ENCODE results near the gene CABP2.
"Not testable (repeated sequence)": the region's sequence is repeated elsewhere in the genome, so short reads cannot be mapped to it uniquely, and the experiment has no call there.

The CABP2 gene

DNA sequence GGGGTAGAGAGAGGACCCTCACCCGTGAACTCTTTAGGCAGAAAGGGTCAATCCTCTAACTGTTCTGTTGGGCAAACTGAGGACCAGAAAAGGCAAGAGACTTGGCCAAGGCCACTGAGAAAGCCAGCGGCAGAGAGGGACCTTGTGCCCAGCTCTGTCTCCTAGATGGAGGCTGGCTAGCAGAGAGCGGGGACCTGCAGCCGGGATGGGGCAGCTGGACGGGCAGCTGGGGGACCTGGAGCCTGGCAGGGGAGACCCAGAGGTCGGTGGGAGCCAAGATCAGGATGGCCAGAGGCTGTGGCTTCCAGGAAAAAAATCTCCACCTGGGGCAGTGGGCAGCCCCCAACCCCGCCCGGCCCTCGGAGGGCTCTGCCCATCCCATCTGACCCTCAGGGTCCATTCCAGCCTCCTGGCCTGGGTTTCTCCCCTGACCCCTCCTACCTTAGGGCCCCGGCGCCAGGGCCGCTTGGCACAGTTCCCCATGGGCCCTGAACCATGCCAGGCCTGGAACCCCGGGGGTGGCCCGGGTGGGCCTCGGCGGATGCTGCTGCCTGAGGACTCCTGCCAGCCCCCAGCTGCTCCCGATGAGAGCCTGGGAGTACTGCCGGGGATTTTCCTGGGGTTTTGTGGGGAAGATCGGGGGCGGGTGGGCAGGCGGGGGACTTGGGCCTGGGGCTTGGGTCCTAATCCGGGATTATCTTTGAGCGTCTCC is at the start of gene CABP2:
Gene CABP2, minus strand, starts transcription at position 603 of the 712 bp plus-strand sequence. Its CDS starts 120 bp downstream, at position 483.
- no peak for DNase-seq (ENCODE audit: low read depth in 2 of 2)

DNA sequence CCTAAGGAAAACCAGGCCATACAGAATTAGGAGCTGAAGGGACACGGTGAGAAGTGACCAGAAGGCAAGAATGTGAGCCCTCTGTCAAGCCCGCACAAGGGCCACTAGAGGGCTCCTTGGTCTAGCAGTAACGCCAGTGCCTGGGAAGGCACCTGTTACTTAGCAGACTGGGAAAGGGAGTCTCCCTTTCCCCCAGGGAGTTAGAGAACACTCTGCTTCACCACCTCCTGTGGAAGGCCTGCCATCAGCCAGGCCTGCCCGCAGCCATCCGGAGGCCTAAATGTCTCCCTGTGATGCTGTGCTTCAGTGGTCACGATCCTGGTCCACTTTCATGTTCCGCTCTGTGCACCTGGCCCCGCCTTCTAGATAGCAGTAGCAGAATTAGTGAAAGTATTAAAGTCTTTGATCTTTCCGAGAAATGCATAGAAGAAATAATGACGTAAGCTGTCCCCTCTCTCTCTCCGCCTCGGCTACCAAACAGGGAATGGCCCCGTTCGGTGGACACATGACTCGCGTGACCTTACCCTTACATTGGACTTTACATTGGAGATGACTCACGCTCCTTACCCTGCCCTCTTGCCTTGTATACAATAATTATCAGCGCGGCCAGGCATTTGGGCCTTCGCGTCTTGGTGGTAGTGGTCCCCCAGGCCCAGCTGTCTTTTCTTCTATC is 49.6 kb upstream of the CABP2 start:
- DNase-seq (ENCODE audit: low read depth in 2 of 2): no peak

DNA sequence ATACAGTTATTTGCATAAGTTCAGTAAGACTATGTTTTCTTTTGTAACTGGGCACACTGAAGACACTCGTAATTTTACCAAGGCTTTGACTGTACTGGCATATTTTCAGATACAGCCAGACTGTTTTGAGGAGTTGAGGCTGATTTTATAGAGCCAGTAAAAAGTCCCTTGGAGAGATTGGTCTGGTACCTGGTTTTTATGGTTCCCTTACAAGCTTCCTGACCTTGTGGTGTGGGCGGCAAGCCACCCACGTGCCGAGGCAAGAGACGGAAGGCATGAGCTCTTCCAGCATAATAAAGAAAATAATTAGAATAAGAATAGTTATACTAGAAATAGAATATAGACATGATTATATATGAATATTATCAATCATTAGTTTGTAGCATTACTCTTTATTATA is 49.1 kb upstream of the CABP2 start:
- no peak for DNase-seq (ENCODE audit: low read depth in 2 of 2)

DNA sequence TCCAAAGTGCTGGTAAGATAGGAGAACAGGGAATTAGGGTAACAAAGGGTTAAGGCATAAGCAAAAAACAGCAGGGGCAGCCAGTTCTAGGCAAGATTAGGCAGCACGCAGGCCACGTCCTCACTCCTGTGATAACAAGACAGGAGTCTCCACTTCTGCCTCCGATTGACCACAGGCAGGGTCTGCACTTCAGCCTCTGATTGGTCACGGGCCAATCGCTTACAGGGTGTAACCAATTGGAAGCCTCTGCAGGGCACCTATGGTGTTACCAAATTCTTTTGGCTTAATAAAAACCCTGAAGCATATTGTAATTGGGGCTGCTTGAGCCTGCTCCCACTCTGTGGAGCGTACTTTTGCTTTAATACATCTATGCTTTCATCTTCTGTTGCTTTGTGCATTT is 48.2 kb upstream of the CABP2 start:
- no peak for DNase-seq (ENCODE audit: low read depth in 2 of 2)

DNA sequence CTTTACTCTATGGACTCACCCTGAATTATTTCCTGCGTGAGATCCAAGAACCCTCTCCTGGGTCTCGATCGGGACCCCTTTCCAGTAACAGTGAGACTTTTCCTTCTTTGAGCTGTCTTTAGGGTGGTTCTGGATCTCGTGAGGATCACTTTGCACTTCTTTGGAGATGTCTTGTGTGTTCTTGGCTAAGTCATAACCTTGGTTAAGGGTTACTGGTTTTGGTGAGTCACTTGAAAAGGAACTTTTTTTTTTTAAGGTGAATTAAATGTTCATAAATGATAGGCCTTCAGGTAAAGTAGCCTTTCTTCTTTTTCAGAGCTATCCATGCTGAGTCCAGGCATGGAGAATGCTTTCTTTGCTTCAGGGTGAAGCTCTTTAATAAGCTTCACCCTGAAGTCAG is 41.0 kb upstream of the CABP2 start:
- DNase-seq (ENCODE audit: low read depth in 2 of 2): no peak

DNA sequence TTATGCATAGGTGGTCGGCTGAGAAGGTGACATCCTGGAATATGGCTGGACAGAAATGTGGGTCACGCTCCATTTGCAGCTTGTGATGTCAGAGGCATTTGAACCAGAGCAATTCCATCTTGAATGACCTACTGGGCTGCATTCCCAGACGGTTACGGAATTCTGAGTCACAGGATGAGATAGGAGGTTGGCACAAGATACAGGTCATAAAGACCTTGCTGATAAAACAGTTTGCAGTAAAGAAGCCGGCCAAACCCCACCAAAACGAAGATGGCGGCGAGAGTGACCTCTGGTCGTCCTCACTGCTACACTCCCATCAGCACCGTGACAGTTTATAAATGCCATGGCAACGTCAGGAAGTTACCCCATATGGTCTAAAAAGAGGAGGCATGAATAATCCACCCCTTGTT is 40.5 kb upstream of the CABP2 start:
- not testable (repeated sequence) for DNase-seq (ENCODE audit: low read depth in 2 of 2)

DNA sequence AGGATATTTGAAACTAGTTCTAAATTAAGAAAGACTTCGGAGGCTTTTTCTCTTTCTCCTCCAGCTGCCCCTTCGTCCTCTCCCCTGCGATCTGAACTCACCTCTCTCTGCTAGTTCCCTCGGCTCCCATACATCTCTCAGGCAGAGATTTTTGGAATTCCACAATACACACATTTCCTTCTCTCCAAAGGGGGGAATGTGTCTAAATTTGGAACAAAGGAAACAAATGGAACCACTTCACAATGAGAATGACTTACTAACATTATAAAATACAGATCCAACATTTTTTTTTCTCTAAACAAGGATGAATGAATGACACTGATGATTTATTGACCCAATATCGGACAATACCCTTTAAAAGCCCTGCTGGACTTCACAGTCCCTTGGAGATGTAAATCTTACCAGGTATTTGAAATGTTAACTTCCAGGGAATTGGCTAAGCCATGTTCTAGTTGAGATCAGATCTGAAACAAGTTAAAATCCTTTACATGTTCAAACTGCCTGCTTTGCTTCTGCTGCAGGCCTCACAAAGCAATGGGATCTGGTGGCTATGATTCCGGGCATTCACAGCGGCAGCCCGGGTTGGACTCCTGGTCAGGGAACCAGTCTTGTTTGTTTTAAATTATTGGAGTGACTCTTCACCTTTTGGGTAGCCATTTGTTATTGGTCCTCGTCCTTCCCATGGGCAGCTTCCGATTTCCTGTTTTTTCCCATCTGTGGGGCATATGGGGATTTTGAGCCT is 39.9 kb upstream of the CABP2 start:
- no peak for DNase-seq (ENCODE audit: low read depth in 2 of 2)

DNA sequence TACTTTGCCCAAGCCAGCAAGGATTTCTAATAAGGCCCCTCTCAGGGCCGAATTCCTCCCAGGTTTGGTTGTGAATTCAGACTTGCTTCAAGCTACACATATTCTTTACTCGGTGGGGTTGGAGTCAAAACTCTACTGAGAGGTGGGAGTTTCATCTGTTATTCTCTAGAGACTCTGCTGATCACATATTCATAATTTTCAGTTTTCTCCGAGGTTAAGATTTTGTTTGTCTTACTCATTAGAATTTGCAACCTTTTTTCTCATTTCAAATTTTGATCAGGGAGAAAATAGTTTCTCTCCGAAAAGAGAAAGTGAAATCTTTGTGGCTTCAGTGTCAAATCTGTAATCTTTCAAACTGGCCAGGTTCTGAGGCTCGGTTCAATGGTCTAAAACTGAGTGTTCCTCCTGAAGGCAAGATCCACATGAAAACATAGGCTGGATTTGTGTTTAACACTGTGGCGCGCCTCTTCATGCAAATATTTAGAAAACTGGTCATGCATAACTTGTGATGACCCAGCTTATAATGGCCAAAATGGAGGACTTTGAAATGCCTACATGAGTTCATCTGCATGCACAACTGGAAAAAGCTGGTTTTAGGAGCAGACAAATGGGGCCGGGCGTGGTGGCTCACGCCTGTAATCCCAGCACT is 38.8 kb upstream of the CABP2 start:
- DNase-seq (ENCODE audit: low read depth in 2 of 2): no peak

DNA sequence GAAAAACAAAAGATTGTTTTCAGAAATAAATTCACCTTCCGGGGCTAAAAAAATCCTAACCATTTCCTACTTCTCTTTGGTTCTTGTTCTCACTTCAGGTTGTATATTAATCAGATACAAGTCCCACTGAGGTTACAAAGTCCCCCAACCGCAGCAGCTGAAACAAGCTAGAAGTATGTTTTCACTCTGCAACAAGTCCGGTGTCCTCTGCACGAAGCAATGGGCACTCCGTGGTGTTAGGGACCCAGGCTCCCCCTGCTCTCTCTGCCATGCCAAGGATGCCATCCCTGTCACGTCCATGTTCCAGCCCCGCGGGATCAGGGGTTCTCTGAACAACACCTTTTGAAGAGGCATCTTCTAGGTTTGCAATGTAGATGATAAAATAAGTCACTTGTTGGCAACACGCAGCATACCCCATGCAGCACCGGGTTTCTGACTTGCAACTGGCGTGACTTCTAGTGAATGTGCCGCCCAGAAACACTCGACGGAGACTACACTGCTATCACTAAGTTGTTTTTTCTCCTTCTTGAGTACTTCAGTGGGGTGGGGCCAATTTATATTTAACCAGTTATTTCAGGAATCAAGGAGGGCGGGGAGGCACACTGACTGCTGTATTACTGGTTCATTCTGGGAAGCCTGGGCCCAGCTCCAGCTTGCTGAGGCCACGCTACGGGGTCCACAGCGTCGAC is 35.0 kb upstream of the CABP2 start:
- DNase-seq (ENCODE audit: low read depth in 2 of 2): no peak

DNA sequence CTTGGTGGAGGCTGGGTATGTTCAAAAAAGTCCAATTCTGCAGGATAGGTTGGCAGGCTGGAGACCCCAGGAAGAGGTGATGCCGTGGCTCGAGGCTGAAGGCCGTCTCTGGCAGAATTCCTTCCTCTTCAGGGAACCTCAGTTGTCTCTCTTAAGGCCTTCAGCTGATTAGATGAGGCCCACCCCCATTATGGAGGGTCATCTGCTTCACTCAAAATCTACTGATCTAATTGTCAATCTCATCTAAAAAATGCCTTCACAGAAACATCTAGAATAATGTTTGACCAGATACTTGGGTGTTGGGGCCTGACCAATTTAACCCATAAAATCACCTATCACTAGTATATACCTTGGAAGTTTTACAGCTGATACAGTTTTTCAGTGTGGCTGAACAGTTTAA is 33.0 kb upstream of the CABP2 start:
- DNase-seq (ENCODE audit: low read depth in 2 of 2): no peak

DNA sequence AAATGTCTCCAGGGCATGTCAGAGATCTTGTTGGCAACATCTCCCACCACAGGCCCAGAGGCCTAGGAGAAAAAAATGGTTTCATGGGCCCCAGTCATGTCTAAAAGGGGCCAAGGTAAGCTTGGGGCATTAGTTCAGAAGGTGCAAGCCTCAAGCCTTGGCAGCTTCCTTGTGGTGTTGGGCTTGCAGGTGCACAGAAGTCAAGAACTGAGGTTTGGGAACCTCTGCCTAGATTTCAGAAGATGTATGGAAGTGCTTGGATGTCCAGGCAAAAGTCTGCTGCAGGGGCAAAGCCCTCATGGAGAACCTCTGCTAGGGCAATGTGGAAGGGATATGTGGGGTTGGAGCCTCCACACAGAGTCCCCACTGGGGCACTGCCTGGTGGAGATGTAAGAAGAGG is 28.5 kb upstream of the CABP2 start:
- not testable (repeated sequence) for DNase-seq (ENCODE audit: low read depth in 2 of 2)

DNA sequence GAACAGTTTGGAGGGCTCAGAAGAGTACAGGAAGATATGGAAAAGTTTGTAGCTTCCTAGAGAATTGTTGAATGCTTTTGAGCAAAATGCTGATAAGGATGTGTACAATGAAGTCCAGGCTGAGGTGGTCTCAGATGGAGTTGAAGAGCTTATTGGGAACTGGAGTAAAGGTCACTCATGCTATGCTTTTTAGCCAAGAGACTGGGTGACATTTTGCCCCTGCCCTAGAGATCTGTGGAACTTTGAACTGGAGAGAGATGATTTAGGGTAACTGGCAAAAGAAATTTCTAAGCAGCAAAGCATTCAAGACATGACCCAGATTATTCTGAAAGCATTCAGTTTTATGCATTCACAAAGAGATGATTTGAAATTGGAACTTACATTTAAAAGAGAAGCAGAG is 27.9 kb upstream of the CABP2 start:
- no peak for DNase-seq (ENCODE audit: low read depth in 2 of 2)

DNA sequence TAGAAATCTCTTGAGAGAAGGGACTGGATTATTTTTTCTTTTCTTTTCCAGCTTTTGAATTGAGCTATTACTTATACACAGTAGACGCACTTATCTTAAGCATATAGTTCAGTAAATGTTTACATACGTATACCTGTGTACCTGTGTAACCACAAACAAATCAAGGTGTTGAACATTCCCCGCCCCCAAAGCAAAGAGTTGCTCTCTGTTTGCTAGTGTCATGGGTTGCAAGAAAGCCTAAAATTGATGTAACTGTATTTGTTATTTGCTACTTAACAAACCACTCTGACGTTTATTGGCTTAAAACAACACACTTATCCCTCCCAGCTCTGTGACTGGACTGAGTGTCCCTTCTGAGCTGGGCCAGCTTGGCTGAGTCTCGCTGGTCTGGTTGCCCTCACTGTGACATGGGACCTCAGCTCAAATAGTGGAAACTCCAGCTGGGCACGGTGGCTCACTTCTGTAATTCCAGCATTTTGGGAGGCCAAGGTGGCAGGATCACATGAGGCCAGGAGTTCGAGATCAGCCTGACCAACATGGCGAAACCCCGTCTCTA is 25.4 kb upstream of the CABP2 start:
- no peak for DNase-seq (ENCODE audit: low read depth in 2 of 2)

DNA sequence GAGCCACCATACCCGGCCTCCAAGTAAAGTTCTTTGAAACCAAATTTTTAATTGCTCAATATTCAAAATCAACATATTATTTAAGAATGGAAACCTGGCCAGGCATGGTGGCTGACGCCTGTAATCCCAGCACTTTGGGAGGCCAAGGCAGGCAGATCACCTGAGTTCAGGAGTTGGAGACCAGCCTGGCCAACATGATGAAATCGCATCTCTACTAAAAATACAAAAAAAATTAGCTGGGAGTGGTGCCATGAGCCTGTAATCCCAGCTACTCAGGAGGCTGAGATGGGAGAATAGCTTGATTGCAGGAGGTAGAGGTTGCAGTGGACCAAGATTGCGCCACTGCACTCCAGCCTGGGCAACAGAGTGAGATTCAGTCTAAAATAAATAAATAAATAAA is 24.9 kb upstream of the CABP2 start:
- DNase-seq (ENCODE audit: low read depth in 2 of 2): not testable (repeated sequence)

DNA sequence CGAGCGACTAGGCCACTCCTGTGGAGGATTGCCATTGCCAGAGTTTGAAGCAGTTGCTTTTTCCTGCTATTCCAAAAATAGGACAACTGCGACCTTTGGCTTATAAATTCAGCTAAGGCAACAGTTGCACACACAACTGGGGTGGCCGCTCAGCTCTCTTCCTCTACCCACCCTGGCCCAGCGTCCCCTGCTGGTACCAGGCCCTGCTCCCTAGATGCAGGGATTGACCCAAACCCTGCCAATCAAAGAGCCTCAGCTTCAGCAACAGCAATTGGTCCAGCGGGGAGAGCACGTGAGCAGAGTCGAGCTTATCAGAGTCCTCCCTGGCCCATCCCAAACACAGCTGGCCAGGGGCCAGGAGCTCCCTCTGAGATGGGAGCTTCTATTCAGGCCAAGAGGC is 22.0 kb upstream of the CABP2 start:
- no peak for DNase-seq (ENCODE audit: low read depth in 2 of 2)

DNA sequence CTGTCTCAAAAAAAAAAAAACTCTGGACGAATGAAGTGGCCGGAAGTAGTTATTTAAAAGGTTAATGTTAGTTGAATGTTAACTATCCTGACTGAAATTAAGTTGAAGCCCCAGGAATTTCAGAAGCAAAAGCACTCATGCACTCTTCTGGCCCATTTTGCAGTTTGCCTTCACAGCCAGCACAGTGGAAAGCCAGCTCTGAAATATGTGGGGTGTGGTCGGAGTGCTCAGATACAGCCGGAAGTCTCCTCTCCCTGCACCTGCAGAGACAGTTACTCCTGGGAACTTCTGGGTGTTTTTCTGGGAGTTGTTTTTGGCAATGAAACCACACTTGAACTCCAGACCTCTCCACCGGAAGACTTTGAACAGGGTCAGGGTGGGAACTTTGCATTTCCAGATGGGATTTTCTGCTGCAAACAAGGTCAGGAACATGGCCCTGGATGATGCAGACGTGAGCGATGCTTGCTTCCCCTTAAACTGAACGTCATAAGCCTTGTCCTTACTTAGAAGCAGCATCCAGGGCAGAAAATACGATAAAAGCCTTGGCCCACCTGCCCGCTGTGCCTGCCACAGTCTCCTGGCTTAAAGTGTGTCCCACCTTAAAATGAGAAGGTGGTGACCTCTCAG is 21.5 kb upstream of the CABP2 start:
- DNase-seq (ENCODE audit: low read depth in 2 of 2): no peak

DNA sequence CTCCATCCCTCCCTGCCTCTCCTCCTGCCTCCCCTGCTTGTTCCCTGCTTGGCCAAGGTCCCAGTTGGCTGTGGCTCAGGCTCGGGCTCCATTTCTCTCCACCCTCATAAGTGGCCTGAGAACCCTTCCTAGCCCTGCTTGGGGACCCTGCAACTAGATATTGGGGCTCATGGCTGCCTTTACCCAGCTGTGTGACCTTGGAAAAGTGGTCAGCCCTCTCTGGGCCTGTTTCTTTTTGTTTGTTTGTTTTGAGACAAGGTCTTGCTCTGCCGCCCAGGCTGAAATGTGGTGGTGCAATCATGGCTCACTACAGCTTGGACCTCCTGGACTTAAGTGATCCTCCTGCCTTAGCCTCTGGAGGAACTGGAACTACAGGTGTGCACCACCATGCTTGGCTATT is 20.3 kb upstream of the CABP2 start:
- no peak for DNase-seq (ENCODE audit: low read depth in 2 of 2)

DNA sequence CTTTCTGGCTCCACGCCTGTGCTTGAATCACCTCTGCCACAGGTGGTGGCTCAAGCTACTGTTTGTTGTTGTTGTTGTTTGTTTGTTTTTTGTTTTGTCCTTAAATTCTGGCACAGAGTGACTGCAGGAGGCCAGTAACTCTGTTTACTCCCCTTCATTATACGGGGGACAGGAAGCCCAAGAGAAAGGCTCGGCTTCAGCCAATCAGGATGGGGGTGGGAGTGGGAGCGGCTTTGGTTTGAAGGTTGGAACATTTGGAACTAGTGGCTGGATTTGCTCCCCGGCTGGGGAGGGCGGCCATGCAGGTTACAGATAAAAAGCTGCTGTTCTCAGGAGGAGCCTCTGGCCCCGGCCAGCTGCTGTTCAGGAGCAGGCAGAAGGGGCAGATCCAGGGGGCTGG is 19.7 kb upstream of the CABP2 start:
- no peak for DNase-seq (ENCODE audit: low read depth in 2 of 2)

DNA sequence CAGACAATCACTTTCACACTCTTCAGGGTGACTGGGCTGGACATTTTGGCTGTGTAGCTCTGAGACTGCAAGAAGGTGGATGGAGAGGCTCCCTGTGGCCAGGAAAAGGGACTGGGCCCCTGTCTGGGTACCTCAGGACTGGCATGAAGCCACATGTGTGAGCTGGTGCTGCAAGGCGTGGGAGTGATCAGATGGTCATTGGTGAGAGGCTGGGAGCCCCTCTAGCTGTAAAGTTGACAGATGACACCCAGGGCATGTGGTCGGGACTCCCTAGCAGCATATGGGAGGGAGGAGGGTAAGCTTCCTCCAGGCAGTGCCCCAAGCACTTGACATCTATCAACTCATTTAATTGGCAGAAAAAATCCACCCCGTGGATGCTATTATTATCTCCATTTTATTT is 18.9 kb upstream of the CABP2 start:
- no peak for DNase-seq (ENCODE audit: low read depth in 2 of 2)

DNA sequence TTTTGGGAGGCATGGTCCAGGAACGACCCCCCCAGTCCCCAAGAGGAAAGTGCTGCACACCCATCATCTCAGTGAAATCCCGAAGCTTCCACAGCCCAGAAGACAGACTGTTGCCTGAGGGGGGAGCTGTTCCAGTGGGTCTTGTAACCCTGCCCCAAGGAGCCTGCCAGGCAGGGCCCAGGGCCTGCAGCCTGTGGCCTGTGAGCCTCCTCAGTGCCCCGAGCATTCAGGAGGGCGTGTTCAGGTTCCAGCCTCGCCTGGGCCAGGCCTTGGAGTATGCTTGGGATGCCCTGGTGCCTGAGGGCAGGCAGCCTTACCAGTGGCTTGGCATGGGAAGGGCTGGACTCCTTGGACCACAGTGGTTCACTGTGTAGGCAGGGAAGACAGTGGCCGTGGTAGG is 18.0 kb upstream of the CABP2 start:
- no peak for DNase-seq (ENCODE audit: low read depth in 2 of 2)

DNA sequence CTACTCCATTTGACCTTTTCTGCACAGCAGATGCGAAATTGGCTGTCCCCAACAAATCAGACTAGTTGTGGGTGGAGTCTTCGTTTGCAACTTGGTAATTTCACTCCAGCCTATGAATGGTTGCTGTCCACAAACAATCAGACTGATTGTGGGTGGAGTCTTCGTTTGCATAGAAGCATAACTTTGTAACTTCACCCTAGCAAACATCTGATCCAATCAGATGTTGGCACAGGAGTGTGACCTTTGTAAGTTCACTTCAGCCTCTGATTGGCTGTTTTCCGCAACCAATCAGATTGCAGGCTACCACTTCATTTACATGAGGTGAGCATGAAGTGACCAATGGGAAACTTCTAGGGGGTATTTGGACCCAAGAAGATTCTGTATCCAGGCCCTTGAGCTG is 16.3 kb upstream of the CABP2 start:
- DNase-seq (ENCODE audit: low read depth in 2 of 2): no peak
